ENCODE data around the gene PRRG1. TPM values are rescaled to one million over a fixed set of nuclear protein-coding genes. Genes with fewer than 3 reads are reported as not detected.

PRRG1 gene
- total RNA-seq, 1 experiment from 2014 or later: 12.8 TPM

GRCh38 chrX:37332987-37333658 is 16.0 kb upstream of the PRRG1 start:
- H3K27ac ChIP-seq (ENCODE audit: low read length): no peak overlapping the region

GRCh38 chrX:37347420-37347819 is 1.7 kb upstream of the PRRG1 start:
- Histone ChIP-seq H3F3A (ENCODE audit: low read length, unreplicated experiment) (no peaks in the 10 kb centered on the region), H3K9ac (ENCODE audit: low read length) (no peak overlapping the region), H3K4me3 (ENCODE audit: low read length) (no peak overlapping the region), H4K20me1 (ENCODE audit: low read length) (peaks cover 7% of the 10 kb centered on the region; the same call in 1 of the 2 replicates), H3K9me2 (replicated peaks; ENCODE audit: low read length) (no peaks in the 10 kb centered on the region), H3K79me2 (ENCODE audit: low read length) (peaks cover 28% of the 10 kb centered on the region), H3K4me1 (ENCODE audit: insufficient read depth, low read length) (peaks cover 9% of the 10 kb centered on the region; the same call in 1 of the 2 replicates), H3K27ac (ENCODE audit: low read length) (no peak overlapping the region), H3K9me3 (ENCODE audit: low read length) (no peaks in the 10 kb centered on the region), H3K36me3 (ENCODE audit: low read depth, low read length) (no peaks in the 10 kb centered on the region), H3K4me2 (ENCODE audit: low read length) (no peak overlapping the region), H3K27me3 (ENCODE audit: low read length) (no peaks in the 10 kb centered on the region), H2AFZ (ENCODE audit: low read length) (no peak overlapping the region)
- BruUV-seq (replicated peaks): no TSS peak
- ChIA-PET POLR2A (ENCODE audit: unreplicated experiment) (no interaction called here), CTCF (no interaction called here)
- TF ChIP-seq CTCF (conservative IDR thresholded peaks at IDR 0.05; ENCODE audit: low read depth, low read length): no peak
- no peak for TF ChIP-seq EZH2phosphoT487 (IDR thresholded peaks at IDR 0.05; ENCODE audit: borderline replicate concordance, low read length)
- TF ChIP-seq EZH2 (IDR thresholded peaks at IDR 0.05; ENCODE audit: low read length, unreplicated experiment): no peak
- intact Hi-C loops (cut with micrococcal nuclease): no loop called here
- ATAC-seq: no peak
- DNase-seq: no peak

More at GRCh38 chrX:37332987-37333658, 16.0 kb upstream of the PRRG1 start:
- no peak overlapping the region for H3K9ac ChIP-seq (ENCODE audit: low read length)
- no peaks in the 10 kb centered on the region for H3K9me3 ChIP-seq (ENCODE audit: low read length)
- H2AFZ ChIP-seq (ENCODE audit: low read length): peak overlapping the region; percentile 50; the same call in 1 of the 2 replicates
- no peak overlapping the region for H3K4me3 ChIP-seq (ENCODE audit: low read length)
- DNase-seq (no peak), ATAC-seq (no peak)
- no peaks in the 10 kb centered on the region for H3K27me3 ChIP-seq (ENCODE audit: low read length)
- ChIA-PET POLR2A (ENCODE audit: unreplicated experiment) (no interaction called here), CTCF (no interaction called here)
- H3K4me2 ChIP-seq (ENCODE audit: low read length): no peak overlapping the region
- H4K20me1 ChIP-seq (ENCODE audit: low read length): no peaks in the 10 kb centered on the region
- intact Hi-C loops (cut with micrococcal nuclease): no loop called here
- H3K36me3 ChIP-seq (ENCODE audit: low read depth, low read length): no peaks in the 10 kb centered on the region
- no TSS peak for BruUV-seq (replicated peaks)
- no peaks in the 10 kb centered on the region for H3K9me2 ChIP-seq (replicated peaks; ENCODE audit: low read length)
- H3K79me2 ChIP-seq (ENCODE audit: low read length): no peaks in the 10 kb centered on the region
- TF ChIP-seq EZH2phosphoT487 (IDR thresholded peaks at IDR 0.05; ENCODE audit: borderline replicate concordance, low read length): no peak
- no peak for TF ChIP-seq CTCF (conservative IDR thresholded peaks at IDR 0.05; ENCODE audit: low read depth, low read length)
- TF ChIP-seq EZH2 (IDR thresholded peaks at IDR 0.05; ENCODE audit: low read length, unreplicated experiment): no peak
- H3K4me1 ChIP-seq (ENCODE audit: insufficient read depth, low read length): no peaks in the 10 kb centered on the region
- no peaks in the 10 kb centered on the region for H3F3A ChIP-seq (ENCODE audit: low read length, unreplicated experiment)

All from PC-3 (cell line).